T-helper 2 cell treated with Interferon-gamma antibody and Interleukin-4, amounts not matched to agents 5 μg/mL and 100 μg/mL, for 36 hours (primary cell): ENCODE data around the gene HYI.
"Not testable (repeated sequence)": the region's sequence is repeated elsewhere in the genome, so short reads cannot be mapped to it uniquely, and the experiment has no call there.

Experiments used
- DNase-seq: peaks from one replicate; pipeline ENCODE4 v3.0.0; 2021; ENCODE audit warnings: low spot score
- H3K27ac Mint-ChIP-seq: one replicate; pipeline ENCODE4 v1.8.0; 2021; ENCODE audit warnings: mild to moderate bottlenecking, mixed read lengths
- H3K27me3 Mint-ChIP-seq: one replicate; pipeline ENCODE4 v1.8.0; 2021; ENCODE audit warnings: low read depth, mixed read lengths
- H3K36me3 Mint-ChIP-seq: one replicate; pipeline ENCODE4 v1.8.0; 2021; ENCODE audit warnings: low read depth, mixed read lengths
- H3K4me1 Mint-ChIP-seq: one replicate; pipeline ENCODE4 v1.8.0; 2021; ENCODE audit warnings: low read depth, mixed read lengths
- H3K4me3 Mint-ChIP-seq: one replicate; pipeline ENCODE4 v1.8.0; 2022; ENCODE audit warnings: mild to moderate bottlenecking, moderate library complexity, mixed read lengths
- H3K9me3 Mint-ChIP-seq: one replicate; pipeline ENCODE4 v1.8.0; 2021; ENCODE audit warnings: mixed read lengths

The HYI gene

GRCh38 chr1:43473463-43473862 lies 19.7 kb upstream of the HYI start:
- no peak overlapping the region for H3K4me3 Mint-ChIP-seq
- H3K9me3 Mint-ChIP-seq, result no peaks in the 10 kb centered on the region
- H3K27me3 Mint-ChIP-seq, result peaks cover 14% of the 10 kb centered on the region
- no peak overlapping the region for H3K27ac Mint-ChIP-seq
- H3K36me3 Mint-ChIP-seq, result no peaks in the 10 kb centered on the region
- peaks cover 1% of the 10 kb centered on the region for H3K4me1 Mint-ChIP-seq
- no peak for DNase-seq

GRCh38 chr1:43472463-43473151 lies 18.9 kb upstream of the HYI start:
- peaks cover 12% of the 10 kb centered on the region for H3K27me3 Mint-ChIP-seq
- not testable (repeated sequence) for H3K36me3 Mint-ChIP-seq, H3K27ac Mint-ChIP-seq, H3K9me3 Mint-ChIP-seq, DNase-seq, H3K4me3 Mint-ChIP-seq, H3K4me1 Mint-ChIP-seq

- Mint-ChIP-seq H3K4me1 (peaks cover 3% of the 10 kb centered on the region), H3K27ac (no peak overlapping the region), H3K36me3 (no peaks in the 10 kb centered on the region), H3K27me3 (peaks cover 7% of the 10 kb centered on the region), H3K9me3 (no peaks in the 10 kb centered on the region), H3K4me3 (no peak overlapping the region)
- no peak for DNase-seq
Observed at GRCh38 chr1:43472087-43472462, 18.3 kb upstream of the HYI start.

GRCh38 chr1:43469932-43470331 lies 16.2 kb upstream of the HYI start:
- no peaks in the 10 kb centered on the region for H3K9me3 Mint-ChIP-seq
- peaks cover 10% of the 10 kb centered on the region for H3K4me1 Mint-ChIP-seq
- H3K27me3 Mint-ChIP-seq, result peaks cover 3% of the 10 kb centered on the region
- no peak overlapping the region for H3K4me3 Mint-ChIP-seq
- no peaks in the 10 kb centered on the region for H3K36me3 Mint-ChIP-seq
- no peak overlapping the region for H3K27ac Mint-ChIP-seq
- DNase-seq, result no peak

GRCh38 chr1:43468414-43468813 lies 14.7 kb upstream of the HYI start:
- Mint-ChIP-seq H3K9me3 (no peaks in the 10 kb centered on the region), H3K27ac (no peak overlapping the region), H3K27me3 (peaks cover under 1% of the 10 kb centered on the region), H3K36me3 (no peaks in the 10 kb centered on the region), H3K4me3 (no peak overlapping the region), H3K4me1 (peaks cover 9% of the 10 kb centered on the region)
- no peak for DNase-seq

GRCh38 chr1:43466403-43466802 lies 12.7 kb upstream of the HYI start:
- no peak overlapping the region for H3K27ac Mint-ChIP-seq
- no peaks in the 10 kb centered on the region for H3K36me3 Mint-ChIP-seq
- no peak overlapping the region for H3K4me3 Mint-ChIP-seq
- H3K27me3 Mint-ChIP-seq, result peaks cover 2% of the 10 kb centered on the region
- peaks cover 9% of the 10 kb centered on the region for H3K4me1 Mint-ChIP-seq
- DNase-seq, result no peak
- H3K9me3 Mint-ChIP-seq, result no peaks in the 10 kb centered on the region

- no peak overlapping the region for H3K4me3 Mint-ChIP-seq
- H3K36me3 Mint-ChIP-seq, result no peaks in the 10 kb centered on the region
- H3K4me1 Mint-ChIP-seq, result peaks cover 9% of the 10 kb centered on the region
- DNase-seq, result no peak
- no peaks in the 10 kb centered on the region for H3K9me3 Mint-ChIP-seq
- peaks cover 3% of the 10 kb centered on the region for H3K27me3 Mint-ChIP-seq
- H3K27ac Mint-ChIP-seq, result no peak overlapping the region
Observed at GRCh38 chr1:43465505-43466067, 11.9 kb upstream of the HYI start.

- peaks cover 9% of the 10 kb centered on the region for H3K4me1 Mint-ChIP-seq
- DNase-seq, result no peak
- H3K4me3 Mint-ChIP-seq, result no peak overlapping the region
- H3K36me3 Mint-ChIP-seq, result no peaks in the 10 kb centered on the region
- no peak overlapping the region for H3K27ac Mint-ChIP-seq
- no peaks in the 10 kb centered on the region for H3K9me3 Mint-ChIP-seq
- peaks cover 3% of the 10 kb centered on the region for H3K27me3 Mint-ChIP-seq
Observed at GRCh38 chr1:43464681-43465504, 11.2 kb upstream of the HYI start.

GRCh38 chr1:43463479-43463878 lies 9.7 kb upstream of the HYI start:
- no peak for DNase-seq
- peaks cover 9% of the 10 kb centered on the region for H3K4me1 Mint-ChIP-seq
- H3K27ac Mint-ChIP-seq, result no peak overlapping the region
- H3K36me3 Mint-ChIP-seq, result no peaks in the 10 kb centered on the region
- peaks cover 18% of the 10 kb centered on the region for H3K27me3 Mint-ChIP-seq
- no peak overlapping the region for H3K4me3 Mint-ChIP-seq
- H3K9me3 Mint-ChIP-seq, result no peaks in the 10 kb centered on the region

GRCh38 chr1:43460988-43461693 lies 7.4 kb upstream of the HYI start:
- H3K4me3 Mint-ChIP-seq, result no peak overlapping the region
- peaks cover 3% of the 10 kb centered on the region for H3K4me1 Mint-ChIP-seq
- DNase-seq, result no peak
- H3K27ac Mint-ChIP-seq, result no peak overlapping the region
- H3K36me3 Mint-ChIP-seq, result no peaks in the 10 kb centered on the region
- no peaks in the 10 kb centered on the region for H3K9me3 Mint-ChIP-seq
- peaks cover 36% of the 10 kb centered on the region for H3K27me3 Mint-ChIP-seq

- not testable (repeated sequence) for DNase-seq, H3K9me3 Mint-ChIP-seq, H3K27ac Mint-ChIP-seq, H3K36me3 Mint-ChIP-seq, H3K4me3 Mint-ChIP-seq
- H3K4me1 Mint-ChIP-seq, result peaks cover 11% of the 10 kb centered on the region
- H3K27me3 Mint-ChIP-seq, result peaks cover 45% of the 10 kb centered on the region
Observed at GRCh38 chr1:43458379-43458778, 4.6 kb upstream of the HYI start.

- Mint-ChIP-seq H3K9me3 (no peaks in the 10 kb centered on the region), H3K4me3 (peak overlapping the region; percentile 45)
Observed at GRCh38 chr1:43455213-43455889, 1.6 kb upstream of the HYI start.

GRCh38 chr1:43454270-43455011 lies 710 bp upstream of the HYI start:
- peak; percentile 75 for DNase-seq
- peaks cover 29% of the 10 kb centered on the region for H3K36me3 Mint-ChIP-seq
- peaks cover 18% of the 10 kb centered on the region for H3K4me1 Mint-ChIP-seq
- H3K9me3 Mint-ChIP-seq, result no peaks in the 10 kb centered on the region
- peak overlapping the region; percentile 85 for H3K4me3 Mint-ChIP-seq
- peak overlapping the region; percentile 88 for H3K27ac Mint-ChIP-seq
- H3K27me3 Mint-ChIP-seq, result peaks cover 37% of the 10 kb centered on the region

More at GRCh38 chr1:43455213-43455889, 1.6 kb upstream of the HYI start:
- no peak for DNase-seq
- Mint-ChIP-seq H3K36me3 (peaks cover 23% of the 10 kb centered on the region), H3K27ac (no peak overlapping the region), H3K27me3 (peaks cover 42% of the 10 kb centered on the region), H3K4me1 (peaks cover 18% of the 10 kb centered on the region)
